ENCODE measurements around the gene TMEM225B.
"Not testable (repeated sequence)": the region's sequence is repeated elsewhere in the genome, so short reads cannot be mapped to it uniquely, and the experiment has no call there.

TMEM225B gene

GRCh38 chr7:99597762-99598501, at the start of gene TMEM225B:
TMEM225B (plus strand) TSS chr7:99598267; CDS start chr7:99604389, 6,122 bp downstream.
- DNase-seq, result no peak

- not testable (repeated sequence) for DNase-seq
Observed at GRCh38 chr7:99549545-99549944, 48.5 kb upstream of the TMEM225B start.

- DNase-seq, result no peak
Observed at GRCh38 chr7:99551334-99551733, 46.7 kb upstream of the TMEM225B start.

GRCh38 chr7:99551767-99552463, 46.2 kb upstream of the TMEM225B start, which contains the start of gene FAM200A:
FAM200A (minus strand) TSS chr7:99552114; CDS start chr7:99548407, 3,707 bp downstream.
- DNase-seq, result peak; percentile 92

- no peak for DNase-seq
Observed at GRCh38 chr7:99553039-99553438, 45.0 kb upstream of the TMEM225B start.

- peak; percentile 67 for DNase-seq
Observed at GRCh38 chr7:99554939-99555338, 43.1 kb upstream of the TMEM225B start.

- DNase-seq, result no peak
Observed at GRCh38 chr7:99557196-99557607, 40.9 kb upstream of the TMEM225B start.

- DNase-seq, result peak; percentile 10
Observed at GRCh38 chr7:99557940-99558305, 40.1 kb upstream of the TMEM225B start.

GRCh38 chr7:99558306-99559174, 39.5 kb upstream of the TMEM225B start, which contains the start of gene ZNF655:
ZNF655 (plus strand) TSS chr7:99558642; CDS start chr7:99560560, 1,918 bp downstream.
- DNase-seq, result peak; percentile 89

GRCh38 chr7:99559175-99559915, 38.7 kb upstream of the TMEM225B start:
- peak; percentile 15 for DNase-seq

GRCh38 chr7:99560834-99561736, 37.0 kb upstream of the TMEM225B start:
- DNase-seq, result peak; percentile 45

GRCh38 chr7:99561737-99562051, 36.4 kb upstream of the TMEM225B start:
- DNase-seq, result no peak

- DNase-seq, result no peak
Observed at GRCh38 chr7:99562114-99562784, 35.8 kb upstream of the TMEM225B start.

- peak; percentile 92 for DNase-seq
Observed at GRCh38 chr7:99562832-99563231, 35.2 kb upstream of the TMEM225B start.

- DNase-seq, result no peak
Observed at GRCh38 chr7:99563650-99564049, 34.4 kb upstream of the TMEM225B start.

GRCh38 chr7:99568770-99569169, 29.3 kb upstream of the TMEM225B start:
- not testable (repeated sequence) for DNase-seq

- no peak for DNase-seq
Observed at GRCh38 chr7:99571768-99572167, 26.3 kb upstream of the TMEM225B start.

GRCh38 chr7:99573257-99573656, 24.8 kb upstream of the TMEM225B start:
- no peak for DNase-seq

- DNase-seq, result no peak
Observed at GRCh38 chr7:99576251-99576650, 21.8 kb upstream of the TMEM225B start.

- no peak for DNase-seq
Observed at GRCh38 chr7:99579281-99579955, 18.6 kb upstream of the TMEM225B start.

Measured in inflammatory macrophage treated with lipopolysaccharide for 4 hours (primary cell).